ENCODE measurements around the gene ARL14EP.

Gene ARL14EP

DNA sequence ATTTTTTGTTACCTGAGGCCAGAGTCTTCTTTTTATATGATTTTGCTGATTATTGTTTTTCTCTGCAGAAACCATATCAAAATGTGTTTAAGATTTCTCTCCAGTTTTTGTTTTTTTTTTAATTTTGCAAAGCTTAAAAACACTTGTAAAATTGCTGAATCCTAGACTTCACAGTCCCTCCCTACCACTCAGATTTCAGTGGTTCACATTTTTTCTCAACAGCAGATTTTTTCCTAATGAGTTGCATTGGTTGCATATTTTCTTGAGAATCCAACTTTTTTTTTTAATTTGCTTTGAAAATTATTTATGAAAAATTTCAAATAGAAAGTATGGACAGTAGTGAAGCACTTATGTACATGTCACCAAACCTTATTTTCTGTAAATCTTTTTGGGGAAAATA lies 5.8 kb downstream of the ARL14EP start:
- DNase-seq: no peak

DNA sequence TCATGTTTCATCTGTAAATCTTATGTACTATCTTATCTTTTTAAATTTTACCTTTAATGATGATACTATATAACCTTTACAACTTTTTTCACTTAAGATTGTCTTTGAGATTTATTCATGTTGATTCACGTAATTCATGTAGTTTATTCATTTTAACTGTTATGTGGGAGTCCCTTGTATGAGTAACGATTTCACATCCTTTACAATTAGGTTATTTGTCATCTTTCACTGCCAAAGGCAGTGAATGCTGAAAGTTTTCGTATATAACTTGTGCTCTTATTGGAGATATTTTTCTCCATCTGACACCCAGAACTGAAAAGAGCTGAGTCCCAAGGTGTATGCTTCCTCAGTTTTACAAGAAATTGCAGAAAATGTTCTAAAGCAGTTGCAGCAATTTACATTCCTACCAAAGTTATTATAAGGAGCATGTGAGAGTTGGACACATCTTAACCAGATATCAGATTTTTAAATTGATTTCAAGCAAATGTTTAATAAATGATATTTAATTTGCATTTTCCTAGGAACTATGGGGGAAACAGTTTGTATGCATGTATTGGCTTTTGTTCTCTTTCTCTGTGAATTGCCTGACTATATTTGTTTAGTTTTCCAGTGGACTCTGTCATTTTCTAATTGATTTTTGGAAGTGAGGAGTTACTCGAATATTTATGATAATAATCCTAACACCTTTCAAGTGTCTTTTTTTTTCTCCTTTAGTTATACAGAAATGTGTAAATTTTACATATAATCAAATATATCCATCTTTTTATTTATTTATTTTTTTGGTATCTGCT lies 6.4 kb downstream of the ARL14EP start:
- DNase-seq: no peak

GRCh38 chr11:30333405-30333804 lies 10.5 kb downstream of the ARL14EP start:
- DNase-seq: no peak

DNA sequence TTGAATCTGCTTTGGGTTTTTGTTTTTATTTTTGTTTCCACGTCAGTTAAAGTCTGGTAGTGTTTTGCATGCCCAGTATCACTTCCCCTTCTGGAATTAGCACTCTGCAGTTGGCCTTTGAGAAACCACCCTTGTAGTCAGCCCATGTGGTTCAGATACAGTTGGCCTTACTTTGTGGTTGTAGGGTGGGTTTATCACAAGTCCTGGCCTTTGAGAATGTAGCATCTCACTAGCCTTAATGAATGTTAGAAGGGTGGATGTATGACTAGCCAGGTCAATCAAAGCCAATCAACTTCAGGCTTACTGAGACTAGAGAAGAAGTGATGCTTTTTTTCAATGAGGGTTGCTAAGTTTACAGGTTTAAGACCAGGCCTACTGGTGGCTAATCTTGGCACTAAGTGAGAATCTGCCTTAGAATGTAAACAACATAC lies 19.8 kb downstream of the ARL14EP start:
- no peak for DNase-seq

DNA sequence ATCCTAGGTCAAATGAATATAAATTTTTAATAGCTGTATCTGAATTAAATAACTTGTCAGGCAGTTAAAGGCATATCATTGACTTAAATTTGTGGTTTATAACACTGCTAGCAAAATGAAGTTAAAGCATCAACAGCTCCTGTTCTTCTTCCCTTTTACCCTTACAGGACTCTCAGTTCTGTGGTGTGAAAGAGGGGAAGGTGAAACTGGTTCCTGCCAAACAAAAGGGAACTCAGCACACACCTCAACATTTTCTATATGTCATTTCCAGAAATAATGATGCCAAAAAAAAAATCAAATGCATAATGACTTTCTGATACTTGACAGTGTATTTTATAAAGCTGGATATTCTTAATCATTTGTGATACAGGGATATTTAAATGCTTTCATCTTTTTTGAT lies 21.2 kb downstream of the ARL14EP start:
- DNase-seq: no peak

DNA sequence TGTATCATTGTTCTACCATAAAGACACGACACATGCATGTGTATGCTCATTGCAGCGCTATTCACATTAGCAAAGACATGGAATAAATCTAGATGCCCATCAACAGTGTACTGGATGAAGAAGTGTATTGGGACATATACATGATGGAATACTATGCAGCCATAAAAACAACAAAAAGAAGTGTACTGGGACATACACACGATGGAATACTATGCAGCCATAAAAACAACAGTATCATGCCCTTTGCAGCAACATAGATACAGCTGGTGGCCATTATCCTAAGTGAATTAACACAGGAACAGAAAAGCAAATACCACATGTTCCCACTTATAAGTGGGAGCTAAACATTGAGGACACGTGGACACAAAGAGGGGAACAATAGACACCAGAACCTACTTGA lies 22.7 kb downstream of the ARL14EP start:
- no peak for DNase-seq

DNA sequence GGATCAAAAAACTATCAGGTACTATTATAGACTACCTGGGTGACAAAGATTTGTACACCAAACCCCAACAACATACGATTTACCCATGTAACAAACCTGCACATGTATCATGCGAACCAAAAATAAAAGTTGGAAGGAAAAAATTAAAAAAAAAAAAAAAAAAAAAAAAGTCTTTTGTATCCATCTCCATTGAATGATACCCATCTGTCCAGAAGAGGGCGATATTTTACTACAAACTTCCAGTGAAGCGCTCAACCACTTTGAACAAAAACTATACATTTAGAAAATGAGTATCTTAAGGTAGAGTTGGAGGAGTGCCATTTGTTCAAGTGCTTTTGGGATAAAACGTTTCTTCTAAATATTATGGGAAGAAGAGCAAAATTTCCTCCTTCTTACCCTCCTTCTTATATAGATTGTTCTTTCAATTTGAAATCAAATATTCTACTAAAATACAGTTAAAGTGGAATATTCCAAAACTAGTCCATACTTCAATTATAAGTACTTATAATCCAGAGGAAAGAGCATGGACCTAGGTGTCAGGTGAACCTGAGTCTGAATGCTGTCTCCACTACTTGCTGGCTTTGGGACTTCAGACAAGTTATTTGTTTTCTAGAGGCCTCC lies 23.3 kb downstream of the ARL14EP start:
- peak in 1 of 2 donors; percentile 4 for DNase-seq

GRCh38 chr11:30348035-30348434 lies 25.1 kb downstream of the ARL14EP start:
- DNase-seq: no peak

DNA sequence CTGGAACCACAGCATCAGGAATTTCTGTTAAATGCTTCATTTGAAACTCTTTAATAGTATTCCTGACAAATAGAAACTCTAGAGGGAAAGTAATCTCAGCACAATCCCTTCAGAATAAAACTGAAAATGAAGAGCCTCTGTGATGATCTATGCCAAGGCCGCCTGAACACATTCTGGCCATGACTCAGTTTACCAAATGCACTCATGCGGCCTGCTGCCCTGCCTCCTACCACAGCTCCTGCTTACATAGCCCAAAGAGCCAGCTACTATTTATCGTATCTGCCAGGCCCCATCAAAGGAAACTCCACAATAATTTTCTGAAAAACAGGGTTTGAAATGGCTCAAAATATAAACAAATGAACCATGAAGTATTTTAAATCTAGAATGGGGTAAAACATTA lies 27.0 kb downstream of the ARL14EP start:
- DNase-seq: no peak

DNA sequence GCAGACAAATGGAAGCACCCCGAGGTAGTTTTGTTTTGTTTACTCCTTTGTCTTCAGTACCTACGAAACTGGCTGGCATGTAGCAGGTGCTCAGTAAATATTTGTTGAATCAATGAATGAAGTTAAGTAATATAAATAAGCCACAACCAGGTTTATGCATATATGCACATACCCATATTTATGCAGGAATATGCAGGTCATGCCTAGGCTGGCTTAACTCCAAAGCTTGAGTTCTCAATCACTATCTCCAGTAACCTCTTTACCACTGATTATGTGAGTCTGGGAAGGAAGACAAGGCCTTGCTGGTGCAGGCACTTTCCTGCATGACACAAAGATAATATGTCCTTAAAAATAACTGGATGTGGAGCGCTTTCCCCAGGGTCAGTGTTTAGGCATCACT lies 27.5 kb downstream of the ARL14EP start:
- DNase-seq: no peak

DNA sequence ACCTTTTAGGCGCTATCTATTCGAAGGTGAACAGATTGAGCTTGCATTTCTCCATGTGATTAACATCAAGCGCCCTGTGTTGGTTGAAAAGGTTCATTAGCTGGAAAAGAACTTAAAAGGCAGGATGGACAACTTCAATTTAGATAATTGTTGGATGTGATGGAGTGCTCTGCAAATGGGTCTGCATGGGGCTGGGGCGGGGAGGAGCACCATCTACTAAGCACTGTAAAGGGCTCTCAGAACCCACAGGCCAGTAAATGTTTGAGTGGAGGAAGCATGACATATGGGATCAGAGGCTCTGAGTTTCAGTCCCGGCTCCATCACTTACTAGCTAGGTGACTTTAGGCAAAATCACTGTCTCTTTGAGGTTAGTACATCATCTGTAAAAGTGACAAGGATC lies 28.2 kb downstream of the ARL14EP start:
- DNase-seq: no peak

DNA sequence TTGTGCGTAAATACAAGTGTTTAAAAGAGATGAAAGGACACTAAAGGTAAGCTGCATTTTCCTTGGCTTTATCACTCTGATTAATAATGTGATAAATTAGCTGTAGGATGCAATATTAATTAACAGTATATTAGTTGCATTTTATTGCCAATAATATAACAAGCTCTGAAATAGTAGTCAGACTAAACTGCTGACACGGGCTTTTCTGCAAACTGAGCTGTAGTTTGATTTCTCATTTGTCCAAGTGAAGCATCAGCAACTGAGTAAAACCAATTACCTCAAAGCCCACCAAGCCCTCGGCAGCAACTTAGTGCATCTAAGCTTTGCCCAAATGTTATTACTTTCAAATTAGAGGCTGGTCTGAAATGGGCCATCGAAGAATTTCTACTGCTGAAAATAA lies 33.5 kb downstream of the ARL14EP start:
- DNase-seq: no peak

- no peak for DNase-seq
These were observed 35.0 kb downstream of the ARL14EP start for GRCh38 chr11:30357872-30358271.

DNA sequence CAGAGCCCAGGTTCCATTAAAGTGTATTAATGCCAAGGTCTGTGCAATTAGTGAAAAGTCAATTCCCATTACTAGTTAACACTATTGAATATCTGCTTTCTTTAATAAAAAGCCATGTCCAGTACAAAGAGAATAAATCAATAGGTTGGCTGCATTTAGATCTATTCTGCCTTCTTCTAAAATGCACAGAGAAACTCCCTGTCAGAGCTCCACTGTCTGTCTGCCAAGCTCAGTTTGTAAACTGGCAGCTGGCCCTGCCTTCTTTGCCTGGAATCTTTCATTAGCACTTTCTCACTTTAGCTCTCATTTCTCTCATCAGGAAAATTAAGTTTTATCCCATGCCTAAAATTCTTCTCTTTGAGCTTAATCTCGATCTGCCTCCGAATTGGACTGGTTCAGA lies 35.6 kb downstream of the ARL14EP start:
- no peak for DNase-seq

DNA sequence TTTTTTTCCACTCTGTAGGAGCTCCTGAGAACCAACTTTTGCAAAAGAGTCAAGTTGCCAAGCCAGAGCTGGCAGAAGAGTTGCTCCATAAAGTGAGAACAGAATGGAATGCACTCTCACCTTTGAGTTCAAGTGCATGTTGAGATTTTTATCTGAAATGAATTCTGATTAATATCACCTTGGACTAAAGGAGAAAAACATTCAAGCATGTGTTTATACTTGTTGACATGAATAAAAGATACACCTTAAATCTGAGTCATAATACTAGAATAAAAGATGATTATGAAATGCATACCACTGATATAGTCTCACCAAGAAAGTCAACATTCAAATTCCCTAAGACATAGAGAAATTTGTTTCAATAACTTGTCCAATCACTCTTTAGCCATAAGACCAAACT lies 37.8 kb downstream of the ARL14EP start:
- no peak for DNase-seq

DNA sequence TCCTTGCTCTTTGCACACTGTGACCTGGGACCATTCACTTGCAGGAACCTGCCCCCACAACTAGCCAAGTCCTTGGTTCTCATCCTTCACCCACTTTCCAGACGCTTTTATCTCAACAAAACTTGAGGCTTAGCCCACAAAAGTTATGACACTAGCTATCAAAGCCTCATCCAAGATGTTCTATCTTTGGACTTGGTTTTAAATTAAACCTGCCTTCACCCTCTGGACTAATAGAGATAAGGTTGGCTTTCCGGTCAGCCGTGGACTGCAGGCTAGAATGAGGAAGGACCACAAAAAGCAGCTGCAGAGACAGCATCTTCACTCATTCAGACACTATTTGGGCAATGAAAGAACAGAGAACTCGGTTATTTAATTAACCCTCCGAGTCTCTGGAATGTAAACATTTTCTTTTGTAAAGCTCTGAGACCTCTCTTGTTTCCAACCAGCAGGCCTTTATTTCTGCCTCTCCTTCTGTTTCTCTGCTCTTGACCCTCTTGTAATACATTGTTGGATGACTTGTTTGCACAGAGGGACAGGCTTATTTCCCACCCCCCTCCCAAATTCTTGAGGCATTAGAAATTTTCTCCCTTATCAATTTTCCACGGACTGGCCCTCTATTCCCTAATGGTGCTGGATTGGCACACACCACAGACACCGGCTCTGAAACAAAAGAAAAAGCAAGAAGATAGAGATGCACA lies 41.4 kb downstream of the ARL14EP start:
- DNase-seq: no peak

DNA sequence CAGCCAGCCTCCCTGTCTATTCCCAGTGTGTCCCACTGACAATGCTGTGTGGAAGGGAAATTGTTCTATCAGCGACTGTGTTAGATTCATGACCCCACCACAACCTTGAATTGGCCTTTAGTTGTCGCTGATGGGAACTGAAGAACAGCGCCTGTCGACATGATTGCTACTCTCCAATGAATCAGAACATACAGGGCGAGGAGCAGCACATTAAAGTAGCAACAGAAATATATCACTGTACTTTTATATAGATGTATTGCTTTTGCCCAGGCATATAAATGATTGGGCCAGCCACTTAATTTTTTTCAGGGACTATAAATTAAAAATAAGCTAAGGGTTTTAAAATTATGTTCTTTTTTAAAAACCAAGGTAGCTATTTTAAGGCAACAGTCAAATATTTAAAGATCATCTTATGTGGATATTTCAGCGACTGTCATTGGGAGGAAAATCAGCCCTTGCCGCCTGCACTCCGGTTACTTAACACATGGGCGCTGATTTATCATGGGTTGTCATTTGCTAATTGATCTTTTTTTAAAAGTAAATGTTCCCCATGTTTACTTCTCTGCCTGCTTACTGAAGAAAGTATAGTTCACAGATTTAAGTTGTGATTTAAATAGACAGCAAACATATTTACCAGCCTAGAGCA lies 42.1 kb downstream of the ARL14EP start:
- DNase-seq: no peak

GRCh38 chr11:30365793-30366517 lies 43.1 kb downstream of the ARL14EP start:
- no peak for DNase-seq

GRCh38 chr11:30368394-30368793 lies 45.5 kb downstream of the ARL14EP start:
- DNase-seq: no peak

DNA sequence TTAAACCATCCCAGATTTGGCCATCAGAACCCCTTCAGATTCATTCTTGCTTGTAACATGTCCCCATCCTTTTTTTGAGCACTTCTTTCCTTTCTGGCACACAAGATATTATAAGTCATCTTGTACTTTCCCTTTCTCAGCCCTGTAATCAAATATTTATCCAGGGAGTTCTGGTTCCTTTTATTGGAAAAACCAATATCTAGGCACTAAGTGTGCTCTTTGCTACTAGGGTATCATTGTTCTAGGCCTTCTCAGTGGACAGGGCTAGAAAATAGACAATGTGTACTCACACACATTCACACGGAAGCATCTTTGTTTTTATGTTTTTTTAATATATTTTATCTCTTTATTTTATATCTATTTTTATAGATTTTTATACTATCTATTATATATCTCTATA lies 47.3 kb downstream of the ARL14EP start:
- DNase-seq: no peak

DNA sequence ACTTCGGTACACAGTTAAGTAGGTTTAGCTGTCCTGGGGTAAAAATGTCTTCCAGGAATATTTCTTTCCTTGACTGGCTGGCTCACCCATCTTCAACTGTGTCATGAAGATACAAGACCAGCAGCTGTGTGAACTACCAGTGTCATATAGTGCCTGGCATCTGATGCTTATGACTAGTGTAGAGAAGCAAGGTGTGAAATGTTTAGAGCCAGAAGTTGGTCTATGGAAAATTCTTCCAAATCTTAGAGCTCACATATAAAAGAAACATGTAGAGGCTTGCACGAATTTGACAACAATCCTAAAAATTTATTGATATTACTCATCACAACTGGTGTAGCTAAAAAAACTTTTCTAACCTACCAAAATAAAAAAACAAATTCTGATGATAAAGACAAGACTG lies 54.4 kb downstream of the ARL14EP start:
- no peak for DNase-seq

GRCh38 chr11:30380846-30381245 lies 57.9 kb downstream of the ARL14EP start:
- no peak for DNase-seq

DNA sequence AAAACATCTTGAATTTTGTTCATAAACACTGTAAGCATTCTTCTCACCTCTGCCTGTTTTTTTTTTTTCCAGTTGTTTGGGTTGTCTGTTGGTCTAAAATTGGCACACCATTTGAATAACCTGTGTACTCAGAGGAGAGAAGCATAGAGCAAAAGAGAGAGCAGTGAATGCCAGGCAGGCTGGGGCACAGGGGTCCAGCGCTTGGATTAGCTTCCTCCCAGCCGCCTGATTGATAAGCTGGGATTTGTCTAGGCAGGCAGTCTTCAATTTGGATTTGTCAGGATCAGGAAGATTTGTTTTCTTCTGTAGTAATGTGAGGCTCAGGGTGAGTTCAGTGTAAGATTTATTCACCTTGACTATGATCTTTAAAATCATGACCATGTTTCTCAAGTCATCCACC lies 59.0 kb downstream of the ARL14EP start:
- no peak for DNase-seq

All from activated CD4-positive, alpha-beta T cell treated with anti-CD3 and anti-CD28 coated beads for 4 hours (primary cell).